GM21390 (cell line): ENCODE data around the gene C17orf75.

Source experiments
- ATAC-seq: cut with Tn5 transposase; IDR thresholded peaks from one replicate; pipeline ENCODE4 v1.9.1; 2021; ENCODE audit not compliant: unreplicated experiment

C17orf75 gene

DNA sequence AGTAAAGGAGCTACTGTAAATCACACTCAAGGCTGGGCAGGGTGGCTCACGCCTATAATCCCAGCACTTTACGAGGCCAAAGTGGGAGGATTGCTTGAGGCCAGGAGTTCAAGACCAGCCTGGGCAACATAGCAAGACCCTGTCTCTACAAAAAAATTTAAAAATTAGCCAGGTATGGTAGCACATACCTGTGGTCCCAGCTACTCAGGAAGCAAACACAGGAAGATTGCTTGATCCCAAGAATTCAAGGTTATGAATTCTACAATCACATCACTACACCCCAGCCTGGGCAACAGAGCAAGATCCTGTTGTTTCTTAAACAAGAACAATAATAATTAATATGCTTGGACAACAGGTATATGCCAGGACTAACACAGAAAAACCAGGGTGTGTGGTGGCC lies 63.2 kb downstream of the C17orf75 start:
- ATAC-seq = no peak
